ENCODE results near the gene RBFOX2. TPM values are rescaled to one million over a fixed set of nuclear protein-coding genes. Genes with fewer than 3 reads are reported as not detected.
A peak's percentile ranks its signal among the peaks of the same experiment; 100 is the strongest.

Gene RBFOX2
- total RNA-seq, 1 donor from 2014 or later, result 164 TPM

GRCh38 chr22:36017651-36018091, 11.0 kb downstream of the RBFOX2 start:
- no peak for TF ChIP-seq CTCF (conservative IDR thresholded peaks at IDR 0.05)
- Mint-ChIP-seq H3K4me3 (peak overlapping the region; percentile 75), H3K27ac (peak overlapping the region; percentile 95)

GRCh38 chr22:36016684-36017083, 11.9 kb downstream of the RBFOX2 start:
- Mint-ChIP-seq H3K9me3 (no peaks in the 10 kb centered on the region), H3K27me3 (no peaks in the 10 kb centered on the region), H3K27ac (peak overlapping the region; percentile 95), H3K4me1 (ENCODE audit: unreplicated experiment) (peaks cover 66% of the 10 kb centered on the region), H3K4me3 (peak overlapping the region; percentile 69), H3K36me3 (peaks cover 11% of the 10 kb centered on the region)
- DNase-seq (ENCODE audit: extremely low spot score, unreplicated experiment), result no peak
- no peak for TF ChIP-seq CTCF (conservative IDR thresholded peaks at IDR 0.05)

More at GRCh38 chr22:36017651-36018091, 11.0 kb downstream of the RBFOX2 start:
- Mint-ChIP-seq H3K9me3 (no peaks in the 10 kb centered on the region), H3K36me3 (peaks cover 15% of the 10 kb centered on the region), H3K27me3 (no peaks in the 10 kb centered on the region), H3K4me1 (ENCODE audit: unreplicated experiment) (peaks cover 69% of the 10 kb centered on the region)
- DNase-seq (ENCODE audit: extremely low spot score, unreplicated experiment), result no peak

- Mint-ChIP-seq H3K27me3 (no peaks in the 10 kb centered on the region), H3K27ac (peak overlapping the region; percentile 95), H3K4me1 (ENCODE audit: unreplicated experiment) (peaks cover 69% of the 10 kb centered on the region), H3K9me3 (no peaks in the 10 kb centered on the region), H3K36me3 (peaks cover 8% of the 10 kb centered on the region), H3K4me3 (peak overlapping the region; percentile 69)
- TF ChIP-seq CTCF (conservative IDR thresholded peaks at IDR 0.05), result no peak
- no peak for DNase-seq (ENCODE audit: extremely low spot score, unreplicated experiment)
Observed at GRCh38 chr22:36015811-36016529, 12.7 kb downstream of the RBFOX2 start.

DNA sequence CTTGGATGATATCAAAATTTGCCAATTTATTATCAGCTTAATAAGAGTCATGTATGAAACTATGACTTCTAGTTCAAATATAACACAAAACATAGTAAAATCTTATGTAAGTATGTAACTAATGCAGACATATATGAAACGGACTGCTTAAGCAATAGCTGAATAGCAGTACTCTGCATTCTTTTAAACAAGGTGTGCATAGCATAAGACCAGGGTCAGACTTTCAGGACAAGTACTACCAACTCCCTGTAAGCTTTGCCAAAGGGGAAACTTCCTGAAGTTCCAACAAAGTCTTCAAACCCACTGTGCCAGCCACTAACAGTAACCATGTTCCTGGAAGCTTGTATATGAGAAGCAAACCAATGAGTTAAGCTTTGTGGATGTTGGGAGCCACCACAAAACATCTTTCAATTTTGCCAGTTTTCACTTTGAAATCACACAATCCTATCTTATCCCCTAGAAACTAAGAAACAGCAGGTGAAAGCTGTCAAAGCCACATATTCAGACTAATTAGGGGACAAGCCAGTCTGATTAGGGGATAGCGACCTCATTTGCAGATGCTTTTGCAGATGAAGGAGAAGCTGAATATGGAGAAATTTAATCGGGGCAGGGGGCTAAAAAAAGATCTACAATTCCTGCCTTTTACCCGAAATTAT, 13.3 kb downstream of the RBFOX2 start:
- peaks cover 8% of the 10 kb centered on the region for H3K36me3 Mint-ChIP-seq
- peaks cover 76% of the 10 kb centered on the region for H3K4me1 Mint-ChIP-seq (ENCODE audit: unreplicated experiment)
- DNase-seq (ENCODE audit: extremely low spot score, unreplicated experiment), result no peak
- H3K27me3 Mint-ChIP-seq, result no peaks in the 10 kb centered on the region
- H3K9me3 Mint-ChIP-seq, result no peaks in the 10 kb centered on the region
- H3K27ac Mint-ChIP-seq, result peak overlapping the region; percentile 95
- no peak overlapping the region for H3K4me3 Mint-ChIP-seq
- TF ChIP-seq CTCF (conservative IDR thresholded peaks at IDR 0.05), result no peak

DNA sequence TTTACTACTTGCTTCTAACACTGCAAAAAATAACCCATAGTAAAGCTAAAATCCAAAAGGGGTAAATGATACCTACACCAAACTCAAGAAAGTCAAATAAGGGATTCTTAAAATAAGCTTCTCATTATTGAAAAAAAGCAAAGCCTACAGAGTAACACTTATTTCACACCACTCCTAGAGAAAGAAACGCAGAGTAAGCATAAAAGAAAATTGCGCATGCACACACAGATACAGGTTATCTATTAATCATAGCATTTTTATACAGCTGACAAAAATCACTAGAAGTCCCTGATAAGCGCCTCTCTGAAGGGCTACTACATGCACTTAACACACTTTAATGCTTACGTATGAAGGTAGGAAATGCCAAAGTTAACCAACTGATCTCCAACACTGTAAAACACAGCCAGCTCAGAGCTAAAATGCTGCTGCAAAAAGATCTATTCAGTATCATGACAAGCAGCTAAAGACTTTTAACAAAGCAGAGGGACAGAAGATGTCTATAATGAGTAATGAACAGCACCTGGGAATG, 14.0 kb downstream of the RBFOX2 start:
- Mint-ChIP-seq H3K4me3 (peak overlapping the region; percentile 42), H3K27ac (peak overlapping the region; percentile 66), H3K27me3 (no peaks in the 10 kb centered on the region), H3K4me1 (ENCODE audit: unreplicated experiment) (peaks cover 82% of the 10 kb centered on the region), H3K36me3 (peaks cover 8% of the 10 kb centered on the region), H3K9me3 (no peaks in the 10 kb centered on the region)
- no peak for TF ChIP-seq CTCF (conservative IDR thresholded peaks at IDR 0.05)
- no peak for DNase-seq (ENCODE audit: extremely low spot score, unreplicated experiment)
